ENCODE data around the gene EP300.

EP300 gene

GRCh38 chr22:41050883-41051282 is 41.5 kb upstream of the EP300 start (continued):
- TF ChIP-seq PATZ1 (CRISPR knock-in tag; IDR thresholded peaks at IDR 0.05; ENCODE audit: borderline replicate concordance) (no peak), GLIS3 (CRISPR knock-in tag; IDR thresholded peaks at IDR 0.05) (no peak), CSRNP3 (CRISPR knock-in tag; IDR thresholded peaks at IDR 0.05) (no peak), ZNF565 (CRISPR knock-in tag; conservative IDR thresholded peaks at IDR 0.05; ENCODE audit: low read depth) (no peak), ZC3H10 (CRISPR knock-in tag; IDR thresholded peaks at IDR 0.05) (no peak)

- TF ChIP-seq ESRRG (CRISPR knock-in tag; IDR thresholded peaks at IDR 0.05) = no peak
- TF ChIP-seq RARB (CRISPR knock-in tag; IDR thresholded peaks at IDR 0.05) = no peak
- TF ChIP-seq ZFP3 (CRISPR knock-in tag; IDR thresholded peaks at IDR 0.05) = no peak
- TF ChIP-seq BACH2 (CRISPR knock-in tag; IDR thresholded peaks at IDR 0.05; ENCODE audit: borderline replicate concordance) = no peak
- no peak for TF ChIP-seq PATZ1 (CRISPR knock-in tag; IDR thresholded peaks at IDR 0.05; ENCODE audit: borderline replicate concordance)
- no peak for TF ChIP-seq GLIS3 (CRISPR knock-in tag; IDR thresholded peaks at IDR 0.05)
- no peak for TF ChIP-seq CSRNP3 (CRISPR knock-in tag; IDR thresholded peaks at IDR 0.05)
- TF ChIP-seq TSHZ2 (CRISPR knock-in tag; IDR thresholded peaks at IDR 0.05) = no peak
- TF ChIP-seq CREB5 (CRISPR knock-in tag; IDR thresholded peaks at IDR 0.05; ENCODE audit: low read depth) = no peak
- TF ChIP-seq CSDC2 (CRISPR knock-in tag; IDR thresholded peaks at IDR 0.05) = no peak
- TF ChIP-seq POU6F1 (CRISPR knock-in tag; IDR thresholded peaks at IDR 0.05; ENCODE audit: borderline replicate concordance, low read depth) = no peak
- TF ChIP-seq ZC3H10 (CRISPR knock-in tag; IDR thresholded peaks at IDR 0.05) = no peak
- TF ChIP-seq ISL1 (CRISPR knock-in tag; IDR thresholded peaks at IDR 0.05) = no peak
- no peak for ATAC-seq
Observed at GRCh38 chr22:41052661-41053490, 39.5 kb upstream of the EP300 start.

- no peak for TF ChIP-seq TOX (CRISPR knock-in tag; IDR thresholded peaks at IDR 0.05; ENCODE audit: borderline replicate concordance)
- no peak for TF ChIP-seq ZNF8 (CRISPR knock-in tag; IDR thresholded peaks at IDR 0.05)
- no peak for TF ChIP-seq TCF4 (CRISPR knock-in tag; IDR thresholded peaks at IDR 0.05; ENCODE audit: borderline replicate concordance)
- no peak for TF ChIP-seq ISL1 (CRISPR knock-in tag; IDR thresholded peaks at IDR 0.05)
- TF ChIP-seq ESRRG (CRISPR knock-in tag; IDR thresholded peaks at IDR 0.05) = no peak
- TF ChIP-seq ZNF565 (CRISPR knock-in tag; conservative IDR thresholded peaks at IDR 0.05; ENCODE audit: low read depth) = no peak
- TF ChIP-seq SNAI2 (CRISPR knock-in tag; IDR thresholded peaks at IDR 0.05) = no peak
- no peak for ATAC-seq
Observed at GRCh38 chr22:41057076-41057475, 35.3 kb upstream of the EP300 start.

All from SK-N-SH treated with all-trans-retinoic acid at 6 μM for 48 hours (cell line).